SK-N-SH (cell line): ENCODE measurements around the gene PAIP1. TPM values are rescaled to one million over a fixed set of nuclear protein-coding genes. Genes with fewer than 3 reads are reported as not detected.
A peak's percentile ranks its signal among the peaks of the same experiment; 100 is the strongest.

ENCODE experiments used
- CTCF ChIA-PET: fragments of 300-600, 350-600 bp; formaldehyde crosslinking; extraction: SDS; loops from one replicate; lab custom pipeline; 2021; lab: Yijun Ruan, JAX
- POLR2A ChIA-PET: fragments of 350-600 bp; sonication (Branson Sonifier 250); formaldehyde crosslinking; extraction: SDS; loops from one replicate; lab custom pipeline; 2020; ENCODE audit warnings: antibody characterized with exemption, inconsistent platforms; lab: Yijun Ruan, JAX
- DNase-seq: peaks from one replicate; pipeline ENCODE4 v3.0.0; 2012
- H2AFZ ChIP-seq: fragments of 200-600 bp; sonication (generic); 2 replicates; pipeline ENCODE4 v1.8.1; 2016; ENCODE audit warnings: antibody characterized with exemption, mild to moderate bottlenecking, low read depth
- H3F3A ChIP-seq: fragments of 200-600 bp; sonication (generic); replicated peaks from 2 replicates; pipeline ENCODE3; 2016; ENCODE audit warnings: antibody characterized with exemption, mild to moderate bottlenecking; ENCODE audit not compliant: insufficient read depth
- H3K27ac ChIP-seq, 2 experiments: fragments of 200-500 bp in 1 of 2; fragments of 200-600 bp in 1 of 2; sonication (Bioruptor generic) in 1 of 2; sonication (generic), shearing (Covaris generic) in 1 of 2; 2 replicates each; pipeline versions ENCODE4 v1.5.1 to v1.6.1; 2014 to 2016; ENCODE audit warnings: low read depth in 2 of 2, inconsistent platforms in 1 of 2, low read length in 1 of 2, mild to moderate bottlenecking in 1 of 2, mixed read lengths in 1 of 2
- H3K27me3 ChIP-seq: fragments of 200-600 bp; sonication (generic), shearing (Covaris generic); 2 replicates; pipeline ENCODE4 v1.6.1; 2016; ENCODE audit warnings: mixed run types; ENCODE audit not compliant: insufficient read depth
- H3K36me3 ChIP-seq, 2 experiments: fragments of 200-500 bp in 1 of 2; fragments of 200-600 bp in 1 of 2; sonication (Bioruptor generic) in 1 of 2; sonication (generic) in 1 of 2; replicated peaks in 1 of 2; 2 replicates each; pipeline versions ENCODE3 to v1.5.1; 2014 to 2016; ENCODE audit warnings: low read length in 1 of 2, mild to moderate bottlenecking in 1 of 2; ENCODE audit not compliant: insufficient read depth in 2 of 2, control insufficient read depth in 1 of 2
- H3K4me1 ChIP-seq, 2 experiments: fragments of 200-500 bp in 1 of 2; fragments of 200-600 bp in 1 of 2; sonication (Bioruptor generic) in 1 of 2; sonication (generic), shearing (Covaris generic) in 1 of 2; 2 replicates each; pipeline versions ENCODE4 v1.5.1 to v1.6.1; 2014 to 2016; ENCODE audit warnings: low read depth in 1 of 2, low read length in 1 of 2, mixed run types in 1 of 2; ENCODE audit not compliant: insufficient read depth in 2 of 2, control insufficient read depth in 1 of 2
- H3K4me2 ChIP-seq: fragments of 200-600 bp; sonication (generic), shearing (Covaris generic); 2 replicates; pipeline ENCODE4 v1.6.1; 2017; ENCODE audit warnings: mixed run types
- H3K4me3 ChIP-seq, 2 experiments: fragments of 200-500 bp in 1 of 2; fragments of 200-600 bp in 1 of 2; sonication (Bioruptor generic) in 1 of 2; sonication (generic), shearing (Covaris generic) in 1 of 2; 2 replicates each; pipeline versions ENCODE4 v1.5.1 to v1.8.1; 2014 to 2016; ENCODE audit warnings: low read depth in 2 of 2, inconsistent platforms in 1 of 2, low read length in 1 of 2, mild to moderate bottlenecking in 1 of 2, mixed read lengths in 1 of 2, moderate library complexity in 1 of 2
- H3K79me2 ChIP-seq: fragments of 200-600 bp; sonication (generic); 2 replicates; pipeline ENCODE4 v1.8.1; 2017; ENCODE audit warnings: mild to moderate bottlenecking; ENCODE audit not compliant: insufficient read depth
- H3K9ac ChIP-seq: fragments of 200-600 bp; sonication (generic); 2 replicates; pipeline ENCODE4 v1.6.1; 2017; ENCODE audit warnings: mixed run types
- H3K9me2 ChIP-seq: fragments of 200-600 bp; sonication (generic); 2 replicates; pipeline ENCODE4 v1.6.1; 2017; ENCODE audit warnings: mixed run types
- H3K9me3 ChIP-seq: fragments of 200-600 bp; sonication (generic); 2 replicates; pipeline ENCODE4 v1.6.1; 2017; ENCODE audit warnings: mixed run types, mild to moderate bottlenecking, moderate library complexity
- H4K20me1 ChIP-seq: fragments of 200-600 bp; sonication (generic); 2 replicates; pipeline ENCODE4 v1.6.1; 2017; ENCODE audit warnings: mild to moderate bottlenecking, mixed run types; ENCODE audit not compliant: insufficient read depth
- CHD2 ChIP-seq: fragments of 150-350 bp; IDR thresholded peaks from 2 replicates; pipeline ENCODE4 v1.6.1; 2018; ENCODE audit warnings: low read length; ENCODE audit not compliant: partially characterized antibody
- EZH2phosphoT487 ChIP-seq: fragments of 200-600 bp; sonication (generic); IDR thresholded peaks from 2 replicates; pipeline ENCODE4 v1.6.1; 2017; ENCODE audit warnings: low read depth, mixed run types, mild to moderate bottlenecking, antibody characterized with exemption, moderate library complexity, borderline replicate concordance
- FOSL2 ChIP-seq: IDR thresholded peaks from 2 replicates; pipeline ENCODE4 v1.4.0; 2012; ENCODE audit warnings: low read depth, mild to moderate bottlenecking, moderate library complexity, borderline replicate concordance
- GATA2 ChIP-seq: sonication (generic); formaldehyde crosslinking; IDR thresholded peaks from 2 replicates; pipeline ENCODE4 v1.5.0; 2020; ENCODE audit warnings: mild to moderate bottlenecking, missing genetic modification reagents
- NFIC ChIP-seq: IDR thresholded peaks from 2 replicates; pipeline ENCODE4 v1.4.0; 2012; ENCODE audit warnings: borderline replicate concordance
- RFX5 ChIP-seq: IDR thresholded peaks from 2 replicates; pipeline ENCODE4 v1.6.1; 2012; ENCODE audit warnings: mild to moderate bottlenecking, improper control_type of control experiment, low read length
- RXRA ChIP-seq: IDR thresholded peaks from 2 replicates; pipeline ENCODE4 v1.4.0; 2012; ENCODE audit warnings: low read depth, mild to moderate bottlenecking, borderline replicate concordance
- SIN3A ChIP-seq: IDR thresholded peaks from 2 replicates; pipeline ENCODE4 v1.6.1; 2012; ENCODE audit warnings: low read depth, mild to moderate bottlenecking, low read length, moderate library complexity, borderline replicate concordance
- SMC3 ChIP-seq: IDR thresholded peaks from 2 replicates; pipeline ENCODE4 v1.6.1; 2012; ENCODE audit warnings: low read depth, low read length, improper control_type of control experiment
- TCF12 ChIP-seq: IDR thresholded peaks from 2 replicates; pipeline ENCODE4 v1.4.0; 2012
- TEAD4 ChIP-seq: IDR thresholded peaks from 2 replicates; pipeline ENCODE4 v1.4.0; 2012; ENCODE audit warnings: mild to moderate bottlenecking, borderline replicate concordance; ENCODE audit not compliant: insufficient read depth
- USF1 ChIP-seq: IDR thresholded peaks from 2 replicates; pipeline ENCODE4 v1.4.0; 2012; ENCODE audit warnings: low read depth, borderline replicate concordance
- YY1 ChIP-seq: IDR thresholded peaks from 2 replicates; pipeline ENCODE4 v1.4.0; 2012; ENCODE audit warnings: low read depth, mild to moderate bottlenecking
- WGBS: methylation state at CpG from one replicate; pipeline ENCODE4 v1.1.6; 2017; ENCODE audit warnings: low lambda C conversion rate; 5-methylcytosine and 5-hydroxymethylcytosine counted together
- polyA plus RNA-seq, 3 experiments: library from polyadenylated mRNA; depleted of rRNA; stranded (reverse); fragments of >200 nt; gene quantifications; 2 replicates each; pipeline ENCODE4 v1.2.3, GENCODE V29; 2012
- TF ChIP-seq, protein P1 (sequence below): fragments of 150-350 bp; IDR thresholded peaks from 2 replicates; pipeline ENCODE4 v1.6.1; 2017; ENCODE audit warnings: antibody characterized with exemption, low read length, low read depth, borderline replicate concordance
- TF ChIP-seq, protein P2 (sequence below): IDR thresholded peaks from 2 replicates; pipeline ENCODE4 v1.4.0; 2012; ENCODE audit warnings: low read depth, borderline replicate concordance
- TF ChIP-seq, protein P3 (sequence below): fragments of 150-350 bp; IDR thresholded peaks from 2 replicates; pipeline ENCODE4 v1.6.1; 2016; ENCODE audit warnings: mild to moderate bottlenecking, low read depth, low read length

The PAIP1 gene
- polyA plus RNA-seq, 1 of the 3 experiments (the other 2 are of a cell fraction): 70.0 TPM

- no peak for TF ChIP-seq FOSL2
- no peak for TF ChIP-seq RXRA
- TF ChIP-seq NFIC: no peak
- TF ChIP-seq TCF12: no peak; the same call in 1 of the 2 replicates
- TF ChIP-seq SIN3A: peak; percentile 84; the same call in 1 of the 2 replicates
- TF ChIP-seq, protein P1, sequence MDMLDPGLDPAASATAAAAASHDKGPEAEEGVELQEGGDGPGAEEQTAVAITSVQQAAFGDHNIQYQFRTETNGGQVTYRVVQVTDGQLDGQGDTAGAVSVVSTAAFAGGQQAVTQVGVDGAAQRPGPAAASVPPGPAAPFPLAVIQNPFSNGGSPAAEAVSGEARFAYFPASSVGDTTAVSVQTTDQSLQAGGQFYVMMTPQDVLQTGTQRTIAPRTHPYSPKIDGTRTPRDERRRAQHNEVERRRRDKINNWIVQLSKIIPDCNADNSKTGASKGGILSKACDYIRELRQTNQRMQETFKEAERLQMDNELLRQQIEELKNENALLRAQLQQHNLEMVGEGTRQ: no peak
- TF ChIP-seq RFX5: no peak
- TF ChIP-seq, protein P2, sequence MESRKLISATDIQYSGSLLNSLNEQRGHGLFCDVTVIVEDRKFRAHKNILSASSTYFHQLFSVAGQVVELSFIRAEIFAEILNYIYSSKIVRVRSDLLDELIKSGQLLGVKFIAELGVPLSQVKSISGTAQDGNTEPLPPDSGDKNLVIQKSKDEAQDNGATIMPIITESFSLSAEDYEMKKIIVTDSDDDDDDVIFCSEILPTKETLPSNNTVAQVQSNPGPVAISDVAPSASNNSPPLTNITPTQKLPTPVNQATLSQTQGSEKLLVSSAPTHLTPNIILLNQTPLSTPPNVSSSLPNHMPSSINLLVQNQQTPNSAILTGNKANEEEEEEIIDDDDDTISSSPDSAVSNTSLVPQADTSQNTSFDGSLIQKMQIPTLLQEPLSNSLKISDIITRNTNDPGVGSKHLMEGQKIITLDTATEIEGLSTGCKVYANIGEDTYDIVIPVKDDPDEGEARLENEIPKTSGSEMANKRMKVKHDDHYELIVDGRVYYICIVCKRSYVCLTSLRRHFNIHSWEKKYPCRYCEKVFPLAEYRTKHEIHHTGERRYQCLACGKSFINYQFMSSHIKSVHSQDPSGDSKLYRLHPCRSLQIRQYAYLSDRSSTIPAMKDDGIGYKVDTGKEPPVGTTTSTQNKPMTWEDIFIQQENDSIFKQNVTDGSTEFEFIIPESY: 0 out of 2 replicates have a peak, but pooled peaks have one; percentile 10
- 0 out of 2 replicates have a peak, but pooled peaks have one; percentile 2 for TF ChIP-seq TEAD4
Measured at GRCh38 chr5:43483298-43484105, 73.4 kb downstream of the PAIP1 start, which contains the start of gene TMEM267 (continued).

GRCh38 chr5:43482490-43483297 is 74.2 kb downstream of the PAIP1 start:
- H2AFZ ChIP-seq: peak overlapping the region; percentile 79
- peak overlapping the region; percentile 90 for H3K9ac ChIP-seq
- peak overlapping the region; percentile 76 to 85 for H3K4me3 ChIP-seq
- H3K27ac ChIP-seq: peak overlapping the region; percentile 91 to 92
- H3K79me2 ChIP-seq: peaks cover 28% of the 10 kb centered on the region
- H3K9me3 ChIP-seq: no peaks in the 10 kb centered on the region
- CTCF ChIA-PET: interaction anchor here (0.6 to 1.8 kb wide), 2 partner anchors 23 to 87 kb away, joined by 3 to 7 read pairs; no protein-coding TSS in a partner anchor
- POLR2A ChIA-PET: interaction anchor here (2.3 kb wide), 1 partner anchor 73 kb away, joined by 12 read pairs; no protein-coding TSS in a partner anchor
- 18% methylated on average over 6 of the region's 6 CpGs for WGBS
- H3F3A ChIP-seq: peaks cover 8% of the 10 kb centered on the region
- peak overlapping the region; percentile 88 for H3K4me2 ChIP-seq
- H4K20me1 ChIP-seq: no peaks in the 10 kb centered on the region
- H3K9me2 ChIP-seq: no peaks in the 10 kb centered on the region
- peaks cover 0 to 7% of the 10 kb centered on the region in 2 experiments; a peak in 2 of 4 replicates for H3K4me1 ChIP-seq
- peaks cover 5 to 6% of the 10 kb centered on the region in 2 experiments for H3K36me3 ChIP-seq
- DNase-seq: peak; percentile 12
- no peaks in the 10 kb centered on the region for H3K27me3 ChIP-seq
- TF ChIP-seq RFX5 (no peak), RXRA (no peak), NFIC (no peak), USF1 (no peak), GATA2 (CRISPR knock-in tag) (no peak), YY1 (no peak), SMC3 (no peak), SIN3A (no peak), TCF12 (no peak), EZH2phosphoT487 (no peak), CHD2 (no peak)
- TF ChIP-seq, protein P1: no peak
- TF ChIP-seq, protein P3, sequence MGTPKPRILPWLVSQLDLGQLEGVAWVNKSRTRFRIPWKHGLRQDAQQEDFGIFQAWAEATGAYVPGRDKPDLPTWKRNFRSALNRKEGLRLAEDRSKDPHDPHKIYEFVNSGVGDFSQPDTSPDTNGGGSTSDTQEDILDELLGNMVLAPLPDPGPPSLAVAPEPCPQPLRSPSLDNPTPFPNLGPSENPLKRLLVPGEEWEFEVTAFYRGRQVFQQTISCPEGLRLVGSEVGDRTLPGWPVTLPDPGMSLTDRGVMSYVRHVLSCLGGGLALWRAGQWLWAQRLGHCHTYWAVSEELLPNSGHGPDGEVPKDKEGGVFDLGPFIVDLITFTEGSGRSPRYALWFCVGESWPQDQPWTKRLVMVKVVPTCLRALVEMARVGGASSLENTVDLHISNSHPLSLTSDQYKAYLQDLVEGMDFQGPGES: no peak
